SH-SY5Y (cell line): ENCODE data around the gene PTPRG.

Experiments used
- GATA2 ChIP-seq: IDR thresholded peaks from 2 replicates; pipeline ENCODE4 v1.6.1; 2011; ENCODE audit warnings: mild to moderate bottlenecking, low read depth, low read length
- GATA3 ChIP-seq: IDR thresholded peaks from 2 replicates; pipeline ENCODE4 v1.6.1; 2011; ENCODE audit warnings: low read depth, mild to moderate bottlenecking, low read length, moderate library complexity

PTPRG gene

DNA sequence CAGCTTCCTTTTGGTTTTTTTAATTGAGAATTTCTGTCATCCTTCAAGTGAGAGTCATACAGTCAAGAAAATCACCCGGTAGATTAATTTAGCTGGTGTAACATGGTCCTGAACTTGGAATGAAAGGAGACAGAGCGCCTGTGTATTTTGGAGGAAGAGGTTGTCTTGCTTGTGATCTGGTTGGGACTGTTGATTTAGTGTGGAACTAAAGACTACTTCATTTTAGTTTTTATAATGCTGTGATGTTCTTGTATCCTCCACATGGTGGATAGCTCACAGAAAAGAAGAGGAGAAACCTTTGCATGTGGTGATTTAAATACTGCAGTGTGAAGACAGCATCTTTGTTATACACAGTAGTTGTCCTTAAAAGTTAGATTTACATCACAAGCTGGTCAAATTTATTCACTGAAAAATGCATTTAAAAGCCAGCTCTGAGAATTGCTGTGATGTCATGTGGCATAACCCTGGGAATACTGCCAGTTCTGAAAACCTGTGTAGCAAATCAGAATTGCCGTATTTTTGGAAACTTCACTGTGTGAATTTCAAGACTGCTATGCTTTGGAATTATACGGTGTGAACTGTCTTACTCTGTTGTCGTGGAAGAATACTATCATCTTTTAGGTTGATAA is 268.5 kb downstream of the PTPRG start:
- no peak for TF ChIP-seq GATA2
- TF ChIP-seq GATA3 = no peak

DNA sequence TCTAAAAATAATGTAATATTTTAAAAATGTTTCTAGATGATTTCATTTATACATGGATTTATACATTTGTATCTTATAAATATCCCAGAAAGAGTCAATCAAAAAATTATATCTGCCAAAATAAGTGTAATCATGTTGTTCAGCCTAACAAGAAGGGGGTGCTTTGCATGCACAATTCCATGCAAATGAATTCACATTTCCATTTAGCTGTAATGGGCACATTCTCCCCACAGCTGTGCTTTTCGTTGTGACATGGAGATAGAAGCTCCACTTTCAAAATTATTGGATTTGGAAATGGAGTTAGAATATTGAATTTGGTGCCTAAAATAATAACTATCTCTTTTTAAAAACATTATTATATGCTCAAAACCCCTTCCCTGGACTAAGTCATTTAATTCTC is 270.6 kb downstream of the PTPRG start:
- TF ChIP-seq GATA3 (no peak), GATA2 (no peak)

DNA sequence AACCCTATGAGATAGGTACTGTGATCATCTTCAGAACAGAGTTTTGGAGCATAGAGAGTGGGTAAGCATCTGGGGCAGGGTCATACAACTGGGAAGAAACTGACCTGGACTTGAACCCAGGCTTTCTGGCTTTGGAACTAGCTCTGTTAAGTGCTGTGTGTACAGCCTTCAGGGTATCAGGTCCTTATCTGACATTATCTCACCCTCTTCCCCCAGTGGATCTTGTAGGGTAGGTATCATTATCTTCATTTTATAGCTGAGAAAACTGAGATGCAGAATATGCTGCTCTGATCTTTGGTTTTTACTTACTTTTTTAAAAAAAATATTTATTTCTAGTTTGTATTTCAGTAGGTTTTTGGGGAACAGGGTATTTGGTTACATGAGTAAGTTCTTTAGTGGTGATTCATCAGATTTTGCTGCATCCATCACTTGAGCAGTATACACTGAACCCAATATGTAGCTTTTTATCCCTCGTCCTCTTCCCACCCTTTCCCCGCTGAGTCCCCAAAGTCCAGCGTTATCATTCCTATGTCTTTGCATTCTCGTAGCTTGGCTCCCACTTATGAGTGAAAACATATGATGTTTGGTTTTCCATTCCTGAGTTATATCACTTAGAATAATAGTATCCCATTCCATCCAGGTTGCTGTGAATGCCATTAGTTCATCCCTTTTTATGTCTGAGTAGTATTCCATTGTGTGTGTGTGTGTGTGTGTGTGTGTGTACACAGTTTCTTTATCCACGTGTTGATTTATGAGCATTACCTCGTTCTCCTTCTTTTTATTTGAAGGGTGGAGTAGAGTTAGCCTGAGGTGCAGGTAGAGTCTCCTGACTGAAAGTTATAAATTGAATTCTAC is 271.2 kb downstream of the PTPRG start:
- TF ChIP-seq GATA2 (no peak), GATA3 (no peak)

GRCh38 chr3:61839256-61839655 is 277.9 kb downstream of the PTPRG start:
- TF ChIP-seq GATA3 (no peak), GATA2 (no peak)

DNA sequence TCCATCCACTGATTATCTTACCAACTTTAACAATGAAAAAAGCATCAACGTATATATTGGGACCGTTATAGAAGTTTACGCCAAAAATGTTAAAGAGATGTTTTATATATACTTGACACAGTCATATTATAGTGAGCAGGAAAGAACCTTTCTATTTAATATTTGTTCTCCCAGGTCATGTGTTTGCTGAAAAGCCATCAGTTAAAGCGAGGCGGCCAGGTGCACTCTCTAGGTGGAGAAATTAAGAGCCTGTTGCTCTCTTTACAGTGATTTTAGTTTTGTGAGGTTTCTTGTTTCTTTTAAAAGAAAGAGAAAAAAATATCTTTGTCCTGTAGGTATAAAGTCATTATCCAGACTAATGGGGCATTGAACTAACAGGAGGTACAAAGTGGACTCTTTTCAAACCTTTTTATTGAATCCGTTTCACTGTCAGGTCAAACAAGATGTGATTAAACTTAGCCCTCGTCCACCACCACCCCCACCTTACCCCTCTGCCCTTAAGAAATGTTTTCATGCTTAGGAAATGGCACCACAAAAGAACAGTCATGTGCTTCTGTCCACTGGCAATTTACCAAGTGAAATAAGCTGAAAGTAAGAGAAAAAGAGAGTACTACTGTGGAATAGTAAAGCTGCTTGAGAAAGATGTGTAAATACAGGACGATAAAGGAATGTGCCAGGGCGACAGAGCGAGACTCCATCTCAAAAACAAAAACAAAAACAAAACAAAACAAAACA is 279.9 kb downstream of the PTPRG start:
- TF ChIP-seq GATA2 (no peak), GATA3 (no peak)

DNA sequence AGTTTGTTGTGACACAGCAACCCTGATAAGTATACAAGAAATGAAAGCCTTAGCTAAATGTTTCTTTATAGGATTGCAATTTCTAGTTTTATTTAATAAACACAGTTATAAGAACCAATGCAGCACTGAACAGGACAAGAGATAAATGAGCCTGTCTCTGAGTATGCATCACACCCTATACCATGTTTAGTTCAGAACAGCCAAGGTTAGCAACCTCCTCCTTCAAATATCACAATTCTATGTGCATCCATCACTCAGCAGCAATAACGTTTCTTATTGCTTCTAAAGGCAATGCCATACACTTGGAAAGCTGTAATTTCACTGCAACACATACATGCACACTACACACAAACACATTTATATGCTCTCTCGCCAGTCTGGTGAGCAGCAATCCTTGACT is 280.6 kb downstream of the PTPRG start:
- TF ChIP-seq GATA2 (no peak), GATA3 (no peak)

DNA sequence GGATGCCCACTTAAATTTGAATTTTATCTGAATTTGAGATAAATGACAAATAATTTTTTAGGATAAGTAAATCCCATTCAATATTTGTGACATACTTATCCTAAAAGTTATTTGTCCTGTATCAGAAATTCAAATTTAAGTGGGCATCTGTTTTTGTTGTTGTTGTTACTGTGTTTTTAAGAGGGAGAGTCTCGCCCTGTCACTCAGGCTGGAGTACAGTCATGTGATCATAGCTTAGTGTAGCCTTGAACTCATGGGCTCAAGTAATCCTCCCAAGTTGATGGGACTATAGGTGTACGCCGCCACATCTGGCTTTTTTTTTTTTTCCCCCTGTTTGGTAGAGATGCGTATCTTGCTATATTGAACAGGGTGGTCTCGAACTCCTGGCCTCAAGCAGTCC is 283.0 kb downstream of the PTPRG start:
- TF ChIP-seq GATA3 = no peak
- TF ChIP-seq GATA2 = no peak

DNA sequence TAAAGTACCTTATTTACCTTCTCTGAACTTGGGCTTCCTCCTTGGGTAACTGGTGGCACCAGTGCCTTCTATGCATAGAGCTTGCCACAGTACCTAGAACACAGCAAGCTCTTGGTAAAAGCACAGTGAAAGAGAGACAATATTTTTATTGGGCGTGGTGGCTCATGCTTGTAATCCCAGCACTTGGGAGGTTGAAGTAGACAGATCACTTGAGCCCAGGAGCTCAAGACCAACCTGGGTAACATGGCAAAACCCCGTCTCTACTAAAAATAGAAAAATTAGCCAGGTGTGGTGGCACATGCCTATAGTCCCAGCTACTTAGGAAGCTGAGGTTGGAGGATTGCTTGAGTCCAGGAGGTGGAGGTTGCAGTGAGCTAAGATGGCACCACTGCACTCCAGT is 285.1 kb downstream of the PTPRG start:
- TF ChIP-seq GATA3 (no peak), GATA2 (no peak)

DNA sequence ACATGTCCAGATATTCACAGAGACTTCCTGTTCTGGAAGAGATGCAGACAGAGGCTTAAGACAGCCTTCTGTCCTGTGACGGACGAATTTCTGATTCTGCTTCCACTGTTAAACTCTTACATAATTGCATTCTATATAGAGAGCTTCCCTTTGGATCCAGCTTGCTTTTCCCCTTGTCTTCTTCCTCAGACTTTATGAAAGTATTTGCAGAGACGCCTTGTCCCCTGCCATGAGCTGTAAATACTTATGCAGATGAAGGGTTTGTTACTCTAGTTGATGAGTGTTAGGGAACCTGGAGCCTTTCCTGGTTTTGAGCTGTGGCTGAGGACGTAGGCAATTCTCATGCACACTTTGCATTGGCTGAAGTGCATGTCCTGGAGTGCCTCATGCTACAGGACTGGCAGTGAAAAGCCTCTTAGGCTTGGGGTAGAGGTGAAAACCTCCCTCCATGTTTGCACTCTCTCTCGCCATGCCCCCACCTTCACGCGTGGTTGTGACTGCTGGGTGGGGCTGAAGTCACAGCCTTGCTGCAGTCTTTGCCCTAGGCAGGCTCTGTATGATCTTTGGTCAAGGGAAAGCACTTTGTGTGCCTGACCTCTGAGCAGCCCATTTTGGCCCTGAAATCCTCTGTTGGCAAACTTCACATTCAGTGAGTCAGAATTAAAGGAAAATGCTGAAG is 286.6 kb downstream of the PTPRG start:
- TF ChIP-seq GATA2 = no peak
- no peak for TF ChIP-seq GATA3

- no peak for TF ChIP-seq GATA3
- TF ChIP-seq GATA2 = no peak
Measured at GRCh38 chr3:61848885-61849284, 287.5 kb downstream of the PTPRG start.

DNA sequence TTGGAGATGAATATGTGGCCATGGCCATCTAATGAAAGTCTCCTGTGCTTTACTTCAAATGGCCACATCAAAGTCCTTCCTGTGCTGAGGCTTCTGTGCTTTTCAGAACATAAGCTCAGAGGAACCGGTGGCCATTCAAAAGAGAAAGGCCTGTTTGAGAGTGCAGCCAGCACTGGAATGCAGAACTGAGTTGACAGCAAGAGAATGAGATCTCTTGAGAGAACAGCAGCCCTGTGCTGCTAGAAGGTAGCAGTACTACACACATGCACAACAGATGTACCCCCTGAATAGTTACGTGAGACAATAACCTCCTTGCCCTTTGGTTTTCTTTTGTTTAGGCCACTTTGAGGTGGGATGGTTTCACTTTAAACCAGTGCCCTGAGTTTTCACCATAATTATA is 292.5 kb downstream of the PTPRG start:
- TF ChIP-seq GATA2 = no peak
- TF ChIP-seq GATA3 = no peak

GRCh38 chr3:61855211-61855610 is 293.8 kb downstream of the PTPRG start:
- TF ChIP-seq GATA3 = no peak
- TF ChIP-seq GATA2 = no peak

GRCh38 chr3:61857297-61857696 is 295.9 kb downstream of the PTPRG start:
- TF ChIP-seq GATA3 (no peak), GATA2 (no peak)

DNA sequence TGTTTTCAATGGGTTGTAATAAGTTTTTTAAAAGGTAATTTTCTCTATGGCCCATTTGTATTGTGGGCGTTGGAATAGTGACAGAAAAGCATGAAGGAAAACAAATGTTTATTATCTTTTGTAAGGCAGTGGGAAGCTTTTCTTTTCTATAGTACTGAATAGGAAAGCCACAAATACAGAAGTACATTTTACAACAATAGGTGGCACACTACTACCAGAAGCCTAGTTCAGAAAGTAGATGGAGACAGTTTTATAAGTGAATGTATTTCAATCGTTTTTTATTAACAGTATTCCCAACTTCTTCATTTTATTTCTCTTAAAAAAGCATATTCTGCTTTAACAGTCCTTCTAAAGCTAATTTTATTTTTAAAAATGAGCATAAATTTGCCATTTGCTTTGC is 296.7 kb downstream of the PTPRG start:
- TF ChIP-seq GATA2 (no peak), GATA3 (no peak)

DNA sequence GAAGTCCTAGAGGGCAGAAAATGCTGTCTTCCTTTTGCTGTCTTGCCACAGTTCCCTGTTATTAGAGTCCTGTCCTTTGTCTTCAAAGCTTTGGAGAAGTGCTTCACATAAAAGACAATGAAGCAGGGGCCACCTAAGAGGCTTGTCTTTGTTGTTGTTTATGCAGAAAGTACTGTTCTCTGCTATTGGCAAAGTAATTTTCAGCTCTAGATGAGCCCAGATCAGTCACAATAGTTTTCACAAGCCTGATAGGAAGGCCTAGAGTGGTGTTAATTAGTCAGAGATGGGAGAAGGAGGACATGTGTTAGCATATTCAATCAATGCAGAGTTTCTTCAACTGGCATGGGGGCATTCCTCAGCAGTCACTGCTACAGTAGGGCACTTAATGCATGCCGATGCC is 300.0 kb downstream of the PTPRG start:
- TF ChIP-seq GATA2 (no peak), GATA3 (no peak)
